ENCODE measurements around the gene MEMO1.
"Not testable (repeated sequence)": the region's sequence is repeated elsewhere in the genome, so short reads cannot be mapped to it uniquely, and the experiment has no call there.

MEMO1 gene

GRCh38 chr2:31956312-31956711 is 54.5 kb downstream of the MEMO1 start:
- no peak for DNase-seq

- DNase-seq = not testable (repeated sequence)
These were observed 57.7 kb downstream of the MEMO1 start for GRCh38 chr2:31953095-31953494.

- no peak for DNase-seq
These were observed 59.8 kb downstream of the MEMO1 start for GRCh38 chr2:31950946-31951562.

GRCh38 chr2:31947871-31948270 is 62.9 kb downstream of the MEMO1 start:
- no peak for DNase-seq

GRCh38 chr2:31946838-31947237 is 64.0 kb downstream of the MEMO1 start:
- no peak for DNase-seq

GRCh38 chr2:31945572-31945935 is 65.3 kb downstream of the MEMO1 start:
- no peak for DNase-seq

- no peak for DNase-seq
These were observed 65.8 kb downstream of the MEMO1 start for GRCh38 chr2:31944828-31945571.

- DNase-seq = no peak
These were observed 67.1 kb downstream of the MEMO1 start for GRCh38 chr2:31943636-31944225.

- DNase-seq = no peak
These were observed 69.9 kb downstream of the MEMO1 start for GRCh38 chr2:31940920-31941319.

GRCh38 chr2:31937741-31938140 is 73.1 kb downstream of the MEMO1 start:
- DNase-seq = no peak

- no peak for DNase-seq
These were observed 75.4 kb downstream of the MEMO1 start for GRCh38 chr2:31935370-31935769.

GRCh38 chr2:31933066-31933465 is 77.7 kb downstream of the MEMO1 start:
- DNase-seq = no peak

- no peak for DNase-seq
These were observed 78.2 kb downstream of the MEMO1 start for GRCh38 chr2:31932589-31932988.

- no peak for DNase-seq
These were observed 78.9 kb downstream of the MEMO1 start for GRCh38 chr2:31931916-31932315.

- DNase-seq = no peak
These were observed 85.3 kb downstream of the MEMO1 start for GRCh38 chr2:31925517-31925916.

GRCh38 chr2:31923662-31924061 is 87.1 kb downstream of the MEMO1 start:
- DNase-seq = no peak

- DNase-seq = no peak
These were observed 88.0 kb downstream of the MEMO1 start for GRCh38 chr2:31922542-31923408.

- no peak for DNase-seq
These were observed 89.8 kb downstream of the MEMO1 start for GRCh38 chr2:31920962-31921361.

GRCh38 chr2:31919499-31919898 is 91.3 kb downstream of the MEMO1 start:
- no peak for DNase-seq

GRCh38 chr2:31909661-31910060 is 101.1 kb downstream of the MEMO1 start:
- DNase-seq = no peak

GRCh38 chr2:31907491-31907890 is 103.3 kb downstream of the MEMO1 start:
- not testable (repeated sequence) for DNase-seq

- no peak for DNase-seq
These were observed 107.6 kb downstream of the MEMO1 start for GRCh38 chr2:31903109-31903780.

GRCh38 chr2:31901900-31902299 is 108.9 kb downstream of the MEMO1 start:
- no peak for DNase-seq
